Measurements from ENCODE around the gene HHIPL1. TPM values are rescaled to one million over a fixed set of nuclear protein-coding genes. Genes with fewer than 3 reads are reported as not detected.

The HHIPL1 gene
- total and polyA plus RNA-seq, 10 donors = 0.43 to 4.2 (median 2.7) TPM

- 69 to 86% (median 84%) methylated on average over 19 to 20 of the region's 20 CpGs for WGBS, 5 donors
- peaks cover 35 to 92% (median 66%) of the 10 kb centered on the region in 6 donors for H3K4me1 ChIP-seq
- peaks cover 0 to 12% (median 0%) of the 10 kb centered on the region in 7 donors for H3K27me3 ChIP-seq (replicated peaks in 1 of 7)
- peak overlapping the region in 6 of 8 donors; percentile 11 to 78 (median 59) for H3K27ac ChIP-seq
- H3K36me3 ChIP-seq = no peaks in the 10 kb centered on the region
- no peak overlapping the region for H3K4me3 ChIP-seq
- TF ChIP-seq CTCF (IDR thresholded peaks at IDR 0.05 in 8 of 11, conservative IDR thresholded peaks at IDR 0.05 in 3 of 11) (no peak), POLR2A (IDR thresholded peaks at IDR 0.05) (no peak), POLR2AphosphoS5 (IDR thresholded peaks at IDR 0.05) (no peak)
- intact Hi-C loops (cut with DNase I; ENCODE audit: low total_unique reads) = no loop called here
- no peak for DNase-seq
- H3K9me3 ChIP-seq = no peaks in the 10 kb centered on the region
These were observed 46.9 kb upstream of the HHIPL1 start for GRCh38 chr14:99597911-99598600.

- Histone ChIP-seq H3K4me1 (peaks cover 35 to 97% (median 70%) of the 10 kb centered on the region in 6 donors), H3K27me3 (replicated peaks in 1 of 7) (peaks cover 0 to 19% (median 0%) of the 10 kb centered on the region in 7 donors), H3K9me3 (no peaks in the 10 kb centered on the region), H3K27ac (peak overlapping the region in 6 of 8 donors; percentile 11 to 78 (median 59)), H3K36me3 (no peaks in the 10 kb centered on the region), H3K4me3 (no peak overlapping the region)
- DNase-seq = no peak
- no peak for TF ChIP-seq POLR2A (IDR thresholded peaks at IDR 0.05)
- peak in 1 of 3 donors; percentile 5 for TF ChIP-seq POLR2AphosphoS5 (IDR thresholded peaks at IDR 0.05)
- 68 to 91% (median 77%) methylated on average over 3 of the region's 3 CpGs for WGBS, 5 donors
- intact Hi-C loops (cut with DNase I; ENCODE audit: low total_unique reads) = no loop called here
These were observed 46.2 kb upstream of the HHIPL1 start for GRCh38 chr14:99598774-99599173.

DNA sequence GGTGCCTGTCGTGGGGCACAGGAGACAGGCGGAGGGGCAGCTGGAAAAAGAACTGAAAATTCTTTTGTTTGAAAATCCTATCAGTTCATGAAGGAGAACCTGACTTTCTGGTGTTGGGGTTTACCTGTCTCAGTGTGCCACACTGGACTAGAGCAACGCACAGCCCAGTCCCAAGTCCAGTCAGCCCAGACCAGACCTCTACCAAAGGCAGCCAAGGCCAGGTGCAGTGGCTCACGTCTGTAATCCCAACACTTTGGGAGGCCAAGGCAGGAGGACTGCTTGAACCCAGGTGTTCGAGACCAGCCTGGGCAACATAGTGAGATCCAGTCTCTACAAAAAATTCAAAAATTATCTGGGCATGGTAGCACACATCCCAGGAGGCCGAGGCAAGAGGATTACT lies 45.5 kb upstream of the HHIPL1 start:
- WGBS, 5 donors = 69 to 82% (median 71%) methylated on average over 6 of the region's 6 CpGs
- TF ChIP-seq POLR2AphosphoS5 (IDR thresholded peaks at IDR 0.05) (no peak), CTCF (IDR thresholded peaks at IDR 0.05 in 8 of 11, conservative IDR thresholded peaks at IDR 0.05 in 3 of 11) (no peak), POLR2A (IDR thresholded peaks at IDR 0.05) (no peak)
- Histone ChIP-seq H3K4me3 (no peak overlapping the region), H3K4me1 (peaks cover 35 to 92% (median 70%) of the 10 kb centered on the region in 6 donors), H3K9me3 (no peaks in the 10 kb centered on the region), H3K27ac (peak overlapping the region in 5 of 8 donors; percentile 11 to 78 (median 74)), H3K27me3 (replicated peaks in 1 of 7) (peaks cover 0 to 23% (median 0%) of the 10 kb centered on the region in 7 donors), H3K36me3 (no peaks in the 10 kb centered on the region)
- intact Hi-C loops (cut with DNase I; ENCODE audit: low total_unique reads) = no loop called here
- no peak for DNase-seq

GRCh38 chr14:99600232-99600888 lies 44.6 kb upstream of the HHIPL1 start:
- WGBS, 5 donors = 72 to 85% (median 82%) methylated on average over 3 of the region's 3 CpGs
- H3K36me3 ChIP-seq = no peaks in the 10 kb centered on the region
- H3K27me3 ChIP-seq (replicated peaks in 1 of 7) = peaks cover 0 to 33% (median 0%) of the 10 kb centered on the region in 7 donors
- TF ChIP-seq POLR2AphosphoS5 (IDR thresholded peaks at IDR 0.05) = peak in 1 of 3 donors; percentile 64
- TF ChIP-seq POLR2A (IDR thresholded peaks at IDR 0.05) = no peak
- TF ChIP-seq CTCF (IDR thresholded peaks at IDR 0.05 in 8 of 11, conservative IDR thresholded peaks at IDR 0.05 in 3 of 11) = no peak
- no peak for DNase-seq
- H3K4me3 ChIP-seq = no peak overlapping the region
- H3K4me1 ChIP-seq = peaks cover 35 to 92% (median 71%) of the 10 kb centered on the region in 6 donors
- peak overlapping the region in 4 of 8 donors; percentile 46 to 78 (median 75) for H3K27ac ChIP-seq
- intact Hi-C loops (cut with DNase I; ENCODE audit: low total_unique reads) = no loop called here
- H3K9me3 ChIP-seq = no peaks in the 10 kb centered on the region

Measured in spleen (tissue), 11 donors.